GM18873 (cell line): ENCODE results near the gene ACACA.

Source experiments
- ATAC-seq: cut with Tn5 transposase; IDR thresholded peaks from one replicate; pipeline ENCODE4 v1.9.1; 2021; ENCODE audit warnings: mild to moderate bottlenecking, moderate library complexity, moderate number of reproducible peaks; ENCODE audit not compliant: unreplicated experiment, low FRiP score

Gene ACACA

DNA sequence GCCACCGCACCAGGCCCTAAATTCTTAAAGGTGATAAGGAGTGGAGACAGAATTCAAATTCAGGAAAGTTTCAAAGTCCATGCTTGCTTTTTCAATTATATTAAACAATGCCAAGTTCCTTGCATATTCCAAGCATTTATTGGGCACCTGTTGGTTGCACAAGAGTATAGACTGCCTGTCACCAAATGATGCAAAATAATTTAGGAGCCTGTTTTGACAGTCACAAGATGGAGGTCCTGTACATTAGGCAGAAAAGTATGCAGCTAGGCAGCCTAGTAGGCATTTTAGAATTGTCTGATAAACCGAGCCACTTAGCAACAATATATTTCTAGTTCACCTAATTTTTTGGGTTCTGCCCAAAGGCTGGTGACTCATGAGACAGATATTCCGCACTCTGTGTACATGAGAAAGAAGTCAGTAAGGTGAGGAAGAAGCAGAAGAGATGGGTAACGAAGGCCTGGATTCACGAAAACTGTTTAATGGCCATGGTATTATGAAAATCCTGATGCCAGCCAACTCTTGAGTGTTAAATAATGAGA lies 7.3 kb downstream of the ACACA start:
- no peak for ATAC-seq

DNA sequence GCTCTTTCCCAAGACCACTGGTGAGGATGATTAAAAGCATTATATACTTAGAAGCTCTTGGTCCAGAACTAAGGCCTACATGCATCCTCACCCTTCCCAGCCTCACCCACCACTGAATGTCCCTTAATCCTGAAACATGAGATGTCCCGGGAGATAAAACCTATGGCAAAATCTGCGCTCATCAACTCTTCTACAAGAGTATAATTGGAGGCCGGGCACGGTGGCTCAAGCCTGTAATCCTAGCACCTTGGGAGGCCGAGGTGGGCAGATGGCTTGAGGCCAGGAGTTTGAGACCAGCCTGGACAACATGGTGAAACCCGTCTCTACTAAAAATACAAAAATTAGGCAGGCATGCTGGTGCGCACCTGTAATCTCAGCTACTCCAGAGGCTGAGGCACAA lies 13.3 kb downstream of the ACACA start:
- ATAC-seq = no peak

DNA sequence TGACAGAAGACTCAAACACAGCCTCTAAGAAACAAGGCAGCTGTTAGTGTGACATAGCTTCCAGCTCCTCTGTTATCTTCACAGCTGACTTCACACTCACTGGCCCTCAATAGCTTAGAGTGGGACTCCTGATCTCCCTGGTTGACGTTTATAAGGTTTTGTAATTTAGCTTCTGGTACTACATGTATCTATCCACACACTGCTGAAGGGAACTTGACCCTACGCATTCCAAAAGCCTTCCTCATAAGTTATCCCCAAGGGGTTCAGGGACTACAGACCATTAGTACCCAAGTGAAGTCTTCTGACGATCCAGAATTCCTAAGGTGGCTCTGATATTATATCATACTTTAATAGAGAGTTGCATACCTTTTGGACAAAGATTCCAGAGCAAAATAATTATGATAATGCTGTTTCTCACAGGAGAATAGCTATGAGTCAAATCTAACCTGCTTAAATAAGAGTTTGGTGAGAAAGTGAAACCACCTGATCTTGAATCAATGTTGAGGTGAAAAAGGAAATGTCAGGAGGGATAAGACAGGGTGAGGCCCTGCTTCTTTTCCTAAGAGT lies 14.5 kb downstream of the ACACA start:
- no peak for ATAC-seq

DNA sequence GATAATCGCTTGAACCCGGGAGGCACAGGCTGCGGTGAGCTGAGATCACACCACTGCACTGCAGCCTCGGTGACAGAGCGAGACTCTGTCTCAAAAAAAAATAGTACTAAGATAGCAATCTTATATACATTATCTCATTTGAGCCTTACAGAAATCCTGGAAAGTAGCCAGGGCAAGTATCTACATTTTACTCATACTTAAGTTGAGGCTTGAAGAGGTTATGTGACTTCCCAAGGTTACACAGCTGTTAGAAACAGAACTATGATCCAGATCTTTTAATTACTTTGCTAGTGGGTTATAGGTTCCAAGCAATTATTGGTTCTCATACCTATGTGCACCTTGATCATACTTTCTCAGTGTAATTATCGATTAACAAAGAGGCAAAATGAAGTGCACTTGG lies 15.5 kb downstream of the ACACA start:
- ATAC-seq = no peak

DNA sequence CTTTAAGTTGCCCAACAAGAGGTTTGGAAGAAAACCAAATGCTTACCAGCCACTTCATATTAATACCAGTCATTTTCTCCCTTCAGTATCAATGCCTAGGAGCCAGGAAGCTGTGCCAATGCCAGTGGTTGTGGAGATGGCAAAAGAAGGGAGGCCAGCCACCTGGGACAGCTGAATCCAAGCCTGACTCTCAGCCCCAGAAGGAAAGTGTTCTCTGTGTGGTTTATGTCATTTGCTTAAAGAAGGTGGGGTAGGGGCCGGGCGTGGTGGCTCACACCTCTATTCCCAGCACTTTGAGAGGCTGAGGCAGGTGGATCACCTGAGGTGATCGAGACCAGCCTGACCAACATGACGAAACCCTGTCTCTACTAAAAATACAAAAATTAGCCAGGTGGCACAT lies 17.5 kb downstream of the ACACA start:
- no peak for ATAC-seq

DNA sequence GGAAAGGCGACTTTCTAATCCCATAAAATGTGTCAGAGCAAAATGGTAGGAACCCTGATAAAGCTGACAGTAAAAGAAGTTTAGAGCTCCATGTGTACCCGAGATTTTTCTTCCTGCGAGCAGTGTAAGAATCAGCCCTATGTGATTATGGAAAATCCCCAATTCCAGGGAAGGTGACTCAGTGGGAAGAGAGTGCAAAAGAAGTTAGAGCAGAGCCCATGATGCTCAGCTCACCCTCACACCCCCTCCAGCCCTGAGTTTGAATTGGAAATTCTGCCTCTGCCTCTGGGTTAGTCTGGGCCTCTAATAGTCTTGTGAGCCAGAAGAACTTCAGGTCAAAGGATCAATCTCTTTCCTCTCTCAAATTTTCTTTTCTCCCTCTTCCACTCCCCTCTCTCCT lies 18.4 kb downstream of the ACACA start:
- no peak for ATAC-seq

DNA sequence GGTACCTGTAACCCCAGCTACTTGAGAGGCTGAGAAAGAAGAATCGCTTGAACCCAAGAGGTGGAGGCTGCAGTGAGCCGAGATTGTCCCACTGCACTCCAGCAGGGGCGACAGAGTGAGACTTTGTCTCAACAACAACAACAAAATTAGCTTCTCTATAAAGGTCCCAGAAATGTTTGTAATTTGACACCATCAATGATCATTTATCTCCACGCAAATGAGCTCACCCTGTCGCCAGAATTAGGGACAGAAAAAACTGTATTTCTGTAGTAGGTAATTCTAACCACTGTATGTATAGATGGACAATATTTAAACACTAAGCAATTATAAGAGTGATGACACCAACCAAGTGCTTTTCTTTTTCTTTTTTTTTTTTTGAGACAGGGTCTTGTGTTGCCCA lies 20.2 kb downstream of the ACACA start:
- no peak for ATAC-seq

DNA sequence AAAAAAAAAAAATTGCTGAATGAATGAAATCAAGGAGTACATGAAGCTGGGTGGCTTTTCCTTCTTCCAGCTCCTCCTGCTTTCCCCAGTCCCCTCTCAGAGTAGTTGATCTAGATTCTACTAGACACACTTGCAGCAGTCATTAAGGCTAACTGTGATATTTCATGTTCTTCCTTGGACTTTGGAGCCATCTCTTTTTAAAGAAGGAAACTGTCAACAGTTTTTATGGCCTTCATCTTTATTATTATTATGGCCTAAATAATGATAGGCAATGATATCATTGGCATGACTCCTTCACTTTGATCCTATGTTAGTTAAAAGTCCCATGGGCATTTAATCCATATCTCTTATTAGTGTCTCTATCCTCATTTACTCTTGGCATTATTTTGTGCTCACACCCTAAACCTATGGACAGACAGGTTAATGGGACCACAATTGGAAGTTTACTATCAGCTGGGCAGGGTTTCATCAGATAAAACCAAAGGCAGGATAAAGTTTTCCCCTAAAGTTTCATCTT lies 21.1 kb downstream of the ACACA start:
- no peak for ATAC-seq

DNA sequence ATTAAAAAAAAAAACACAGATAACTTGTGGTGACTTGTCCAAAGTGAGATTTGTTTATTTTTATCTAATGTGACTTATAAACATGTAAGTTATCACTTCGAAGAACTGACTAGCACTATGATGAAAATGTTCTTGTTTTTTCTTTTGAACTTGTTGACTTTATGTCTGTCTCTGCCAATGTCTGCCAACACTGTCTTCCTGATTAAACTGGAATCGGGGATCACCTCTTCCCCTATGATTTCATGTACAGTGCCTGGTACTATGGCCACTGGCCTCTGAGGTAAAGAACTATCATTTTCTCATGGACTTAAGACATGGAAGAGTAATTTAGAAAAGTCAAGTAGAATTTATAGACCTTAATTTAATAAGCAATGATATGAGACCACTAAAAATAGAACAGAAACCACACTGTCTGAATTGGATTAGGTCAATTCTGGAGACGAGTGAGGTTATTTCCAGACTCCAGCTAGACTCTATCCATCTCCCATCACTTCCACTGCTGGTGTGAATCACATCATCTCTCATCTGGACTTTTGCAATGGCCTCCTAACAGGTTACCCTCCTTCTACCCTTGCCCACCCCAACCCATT lies 22.0 kb downstream of the ACACA start:
- ATAC-seq = no peak

DNA sequence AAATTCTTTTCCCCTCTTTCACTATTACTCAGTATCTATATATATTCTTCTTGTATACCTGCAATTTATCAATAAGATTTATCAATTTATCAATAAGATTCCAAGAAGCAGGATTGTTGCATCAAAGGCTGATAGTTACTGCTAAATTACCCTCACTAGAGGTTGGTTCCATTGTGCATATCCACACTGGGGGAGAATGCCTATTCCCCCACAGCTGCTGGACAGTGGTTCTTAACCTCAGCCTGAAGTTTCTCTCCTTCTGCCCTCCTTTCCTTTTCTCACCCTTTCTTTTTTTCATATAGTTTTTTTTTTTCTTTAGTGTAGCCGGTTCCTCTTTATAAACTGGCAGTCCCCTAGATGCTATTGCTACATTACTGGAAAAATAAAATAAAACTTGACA lies 24.6 kb downstream of the ACACA start:
- no peak for ATAC-seq

DNA sequence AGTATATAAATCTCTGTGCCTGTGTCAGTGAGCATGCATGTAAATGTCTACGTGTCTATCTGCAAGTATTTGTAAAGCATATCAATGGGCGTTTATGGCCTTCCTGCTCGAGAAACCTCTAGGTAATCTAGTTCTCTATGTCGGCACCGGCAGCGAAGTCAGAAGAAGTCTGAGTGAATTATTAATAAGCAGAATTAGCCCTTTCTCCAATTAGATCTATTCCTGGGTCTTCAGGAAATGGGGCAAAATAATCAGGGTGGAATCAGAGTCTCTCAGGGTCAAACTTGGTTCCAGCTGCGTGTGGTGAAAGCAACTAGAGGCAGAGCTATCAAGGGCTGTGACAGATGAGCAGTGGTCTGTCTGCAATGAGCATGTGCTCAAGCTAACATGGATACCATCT lies 30.9 kb downstream of the ACACA start, which contains the start of gene C17orf78:
C17orf78 (plus strand) TSS at position 280 of the 400 bp plus-strand sequence; CDS start at position 388, 108 bp downstream.
- no peak for ATAC-seq

DNA sequence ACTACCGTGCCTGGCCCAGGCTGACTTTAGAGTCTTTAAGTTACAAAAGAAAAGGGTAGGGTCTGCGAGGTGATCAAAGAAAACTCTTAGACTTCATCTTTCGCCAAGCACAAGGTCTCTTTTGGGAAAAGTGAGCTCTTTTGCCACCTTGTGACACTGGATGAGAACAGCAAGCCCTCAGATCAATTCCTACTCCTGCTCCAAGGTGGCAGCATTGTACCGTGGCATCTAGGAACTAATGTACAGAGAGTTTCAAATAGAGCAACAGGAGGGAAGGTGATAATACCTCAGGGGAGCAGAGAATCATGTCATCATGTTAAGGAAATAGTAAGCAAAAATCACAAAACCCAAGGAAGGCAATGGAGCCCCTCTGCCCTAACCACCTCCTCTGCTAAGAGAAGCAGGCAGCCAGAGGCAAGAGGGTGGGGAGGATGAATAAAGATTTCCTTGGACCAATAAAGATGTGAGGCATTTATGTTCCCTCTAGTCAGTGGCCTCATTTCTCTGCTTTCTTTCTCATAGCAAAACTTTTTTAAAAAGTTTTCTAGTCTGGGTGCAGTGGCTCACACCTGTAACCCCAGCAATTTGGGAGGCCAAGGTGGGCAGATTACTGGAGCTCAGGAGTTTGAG lies 33.0 kb downstream of the ACACA start:
- no peak for ATAC-seq

DNA sequence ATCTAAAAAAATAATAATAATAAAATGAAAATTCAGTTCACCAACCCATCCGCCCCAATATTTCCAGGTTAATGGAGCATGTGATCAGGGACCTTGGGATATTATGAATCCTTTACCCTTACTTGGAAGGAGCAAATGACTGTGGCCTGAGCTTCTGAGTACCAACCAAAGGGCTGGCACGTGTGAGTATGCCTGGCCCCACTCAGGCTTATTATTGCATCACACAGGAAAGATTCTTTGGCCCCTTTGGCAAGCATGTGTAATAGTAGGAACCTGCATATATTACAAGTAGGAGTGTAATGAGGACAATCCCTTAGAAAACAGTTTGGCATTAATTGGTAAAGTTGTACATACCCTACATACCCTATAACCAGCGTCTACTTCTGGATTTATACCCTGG lies 38.1 kb downstream of the ACACA start:
- ATAC-seq = no peak

DNA sequence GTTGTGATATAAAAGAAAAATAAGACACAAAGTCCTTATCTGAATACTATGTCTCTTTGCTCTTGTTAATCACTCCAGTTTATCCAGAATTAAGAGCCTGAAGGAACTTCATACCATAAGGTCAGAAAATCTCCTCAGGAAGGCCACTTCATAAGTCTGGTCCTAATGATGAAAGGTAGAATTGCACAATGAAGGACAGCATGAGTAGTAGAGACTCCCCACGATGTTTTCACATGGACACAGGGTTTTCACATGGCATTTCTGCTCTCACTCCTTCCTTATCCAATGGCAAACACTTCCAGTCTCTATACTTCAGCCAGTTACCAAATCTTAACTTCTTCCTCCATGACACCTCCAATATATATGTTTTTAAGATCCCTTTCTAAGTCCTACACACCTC lies 41.0 kb downstream of the ACACA start:
- ATAC-seq = no peak

DNA sequence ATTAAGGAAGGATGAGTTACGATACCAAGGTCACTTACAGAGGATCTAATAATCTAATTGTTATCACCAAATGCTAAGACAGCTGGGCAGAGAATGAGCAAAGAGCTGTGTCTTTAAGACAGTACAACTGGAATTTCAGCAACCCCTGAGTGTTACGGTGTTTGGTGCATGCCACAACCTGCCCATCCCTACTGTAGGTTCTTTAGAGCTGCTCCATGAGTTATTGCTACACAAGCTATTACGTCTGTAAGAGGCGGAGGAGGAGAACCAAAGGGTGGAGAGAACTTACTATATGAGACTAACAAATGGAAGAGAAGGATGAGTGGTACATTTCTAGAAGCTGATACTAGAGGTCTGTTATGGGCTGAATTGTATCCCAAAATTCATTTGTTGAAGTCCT lies 45.1 kb downstream of the ACACA start:
- ATAC-seq = no peak

DNA sequence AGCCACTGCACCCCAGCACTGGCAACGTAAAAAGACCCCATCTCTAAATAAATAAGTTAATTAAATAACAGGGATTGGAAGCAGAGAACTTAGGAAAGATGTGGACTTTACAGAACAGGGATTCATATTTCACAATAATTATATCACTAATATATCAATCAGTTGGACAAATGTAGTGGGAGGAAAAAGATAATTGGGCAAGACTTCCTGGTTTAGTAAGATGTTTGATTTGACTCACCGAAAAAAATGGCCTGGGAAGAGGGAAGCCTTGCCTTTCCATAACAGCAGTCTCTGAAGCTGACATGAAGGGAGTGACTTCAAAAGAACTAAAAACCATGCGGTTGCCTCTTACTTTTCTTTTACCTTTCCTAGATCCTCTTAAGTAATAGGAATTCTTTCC lies 46.0 kb downstream of the ACACA start:
- ATAC-seq = no peak

DNA sequence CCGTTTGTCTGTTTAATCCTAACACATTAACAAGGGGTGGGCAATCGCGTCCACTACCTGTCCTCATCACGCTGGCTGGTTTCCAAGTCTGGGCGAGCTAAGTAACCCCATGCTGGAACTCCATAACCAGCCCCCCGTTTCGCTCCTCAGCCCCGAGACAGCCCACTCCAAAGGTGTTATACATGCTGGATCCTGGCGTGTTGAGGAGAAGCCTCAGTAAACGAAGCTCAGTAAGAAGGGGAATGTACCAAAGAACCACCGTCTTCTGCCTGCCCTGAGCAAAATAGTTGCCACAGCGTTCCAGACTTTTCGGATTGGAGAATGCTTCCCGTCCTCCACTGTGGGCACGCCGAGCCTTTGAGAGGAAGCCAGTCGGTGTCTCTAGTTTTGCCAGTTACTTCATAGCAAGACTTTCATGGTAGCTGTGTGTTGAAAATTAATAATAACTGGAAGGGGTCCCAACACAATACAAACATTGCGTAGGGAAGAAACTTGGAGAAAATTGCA lies 46.9 kb downstream of the ACACA start:
- no peak for ATAC-seq

DNA sequence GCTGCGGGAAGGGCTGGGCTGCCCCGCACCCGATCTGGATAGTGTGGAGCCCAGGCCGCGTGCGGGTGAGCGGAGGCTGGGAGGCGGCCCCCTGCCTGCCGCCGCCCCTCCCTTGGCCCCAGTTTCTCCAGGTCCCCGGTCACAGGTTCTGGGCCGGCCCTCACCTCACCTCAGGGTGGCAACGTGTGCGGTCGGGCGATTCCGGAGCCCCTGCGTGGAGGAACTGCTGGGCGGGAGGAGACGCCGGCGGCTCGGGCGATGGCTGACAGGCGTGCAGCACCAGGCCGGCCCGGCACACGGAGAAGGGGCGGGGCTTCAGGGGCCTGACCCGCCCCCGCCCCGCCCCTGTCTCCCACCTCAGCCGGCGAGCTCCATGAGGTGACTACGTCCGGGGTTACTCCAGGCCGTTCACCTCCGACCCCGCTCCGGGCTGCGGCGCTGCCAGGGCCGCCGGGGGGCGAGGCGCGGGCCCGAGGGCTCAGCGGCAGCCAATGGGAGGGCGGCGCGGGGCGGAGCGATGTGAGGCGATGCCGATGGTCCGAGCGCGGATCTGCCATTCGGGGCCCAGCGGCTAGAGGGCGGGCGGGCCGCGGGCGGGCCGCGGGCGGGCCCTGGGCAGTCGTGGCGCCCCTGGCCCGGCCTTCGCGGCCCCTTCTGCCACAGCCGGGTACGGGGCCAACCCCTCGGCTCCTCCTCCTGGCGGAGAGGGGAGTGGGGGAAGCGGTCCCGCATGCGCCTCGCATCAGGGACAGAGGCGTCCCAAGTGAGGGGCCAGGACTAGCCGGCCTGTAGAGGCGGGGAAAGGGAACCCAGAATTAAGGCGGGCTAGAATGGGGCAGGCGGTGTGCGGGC lies 47.6 kb downstream of the ACACA start:
- peak; percentile 78 for ATAC-seq

DNA sequence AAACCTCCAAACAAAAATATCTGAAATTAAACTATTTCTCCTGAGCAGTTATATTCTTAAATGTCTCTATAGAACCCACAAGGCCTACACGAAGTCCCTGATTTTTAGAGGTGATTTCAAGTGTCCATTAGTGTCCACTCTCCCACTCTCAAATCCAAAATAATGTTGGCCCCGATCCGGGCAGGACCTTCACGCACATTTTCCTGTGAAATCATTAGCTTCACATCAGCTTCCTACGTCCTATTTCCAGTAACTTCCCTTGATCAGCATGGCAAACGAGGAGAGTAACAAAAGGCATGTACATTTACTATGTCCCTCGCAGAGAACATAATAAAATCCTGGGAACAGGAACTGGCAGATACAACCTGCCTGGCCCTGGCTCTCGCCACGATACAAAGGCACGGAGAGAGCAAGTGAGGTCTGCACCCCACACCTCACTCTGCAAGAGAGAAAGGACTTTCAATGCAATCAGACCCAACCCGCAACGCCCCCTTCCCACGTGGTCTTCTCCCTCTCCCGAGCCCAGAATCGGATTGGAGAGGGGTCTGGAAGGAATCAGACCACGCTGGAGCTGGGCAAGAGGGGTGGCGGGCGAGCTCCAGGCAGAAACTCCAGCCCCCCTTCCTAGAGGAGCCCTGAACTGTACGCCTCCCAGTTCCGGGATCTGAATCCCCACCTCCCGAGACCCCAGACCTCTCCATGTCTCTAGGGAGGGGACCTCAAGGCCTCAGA lies 48.4 kb downstream of the ACACA start:
- peak; percentile 19 for ATAC-seq
